Neural crest cell (in vitro differentiated cells): Measurements from ENCODE around the gene KLRF2. TPM values are rescaled to one million over a fixed set of nuclear protein-coding genes. Genes with fewer than 3 reads are reported as not detected.

Source experiments
- DNase-seq: peaks from one replicate; pipeline ENCODE4 v3.0.0; 2021; ENCODE audit warnings: low read depth, mixed read lengths, low spot score
- H3K27ac Mint-ChIP-seq: one replicate; pipeline ENCODE4 v1.8.0; 2021; ENCODE audit warnings: mild to moderate bottlenecking, mixed read lengths; ENCODE audit not compliant: unreplicated experiment
- H3K27me3 Mint-ChIP-seq: 2 replicates; pipeline ENCODE4 v1.8.0; 2021; ENCODE audit warnings: low read depth, mild to moderate bottlenecking, mixed read lengths
- H3K36me3 Mint-ChIP-seq: 2 replicates; pipeline ENCODE4 v1.8.0; 2021; ENCODE audit warnings: low read depth, mild to moderate bottlenecking, mixed read lengths
- H3K4me1 Mint-ChIP-seq: 2 replicates; pipeline ENCODE4 v1.8.0; 2021; ENCODE audit warnings: mixed read lengths
- H3K4me3 Mint-ChIP-seq: one replicate; pipeline ENCODE4 v1.8.0; 2021; ENCODE audit warnings: mild to moderate bottlenecking, mixed read lengths
- H3K9me3 Mint-ChIP-seq: 2 replicates; pipeline ENCODE4 v1.8.0; 2021; ENCODE audit warnings: mixed read lengths
- long read RNA-seq: library from polyadenylated mRNA; unstranded; transcript quantifications from one replicate; pipeline ENCODE4 v2.0.0, GENCODE V29; 2020
- total RNA-seq: library from RNA; stranded (reverse); gene quantifications from 2 replicates; pipeline ENCODE4 v1.2.1, GENCODE V29; 2021
- TF ChIP-seq, protein P1 (sequence below): fragments of 200-600 bp; sonication (generic); conservative IDR thresholded peaks from 2 replicates; pipeline ENCODE4 v1.5.0; 2021; ENCODE audit warnings: antibody characterized with exemption, mild to moderate bottlenecking

KLRF2 gene, protein sequence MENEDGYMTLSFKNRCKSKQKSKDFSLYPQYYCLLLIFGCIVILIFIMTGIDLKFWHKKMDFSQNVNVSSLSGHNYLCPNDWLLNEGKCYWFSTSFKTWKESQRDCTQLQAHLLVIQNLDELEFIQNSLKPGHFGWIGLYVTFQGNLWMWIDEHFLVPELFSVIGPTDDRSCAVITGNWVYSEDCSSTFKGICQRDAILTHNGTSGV
- total RNA-seq: not detected in 2 replicates
- long read RNA-seq: 0 reads

DNA sequence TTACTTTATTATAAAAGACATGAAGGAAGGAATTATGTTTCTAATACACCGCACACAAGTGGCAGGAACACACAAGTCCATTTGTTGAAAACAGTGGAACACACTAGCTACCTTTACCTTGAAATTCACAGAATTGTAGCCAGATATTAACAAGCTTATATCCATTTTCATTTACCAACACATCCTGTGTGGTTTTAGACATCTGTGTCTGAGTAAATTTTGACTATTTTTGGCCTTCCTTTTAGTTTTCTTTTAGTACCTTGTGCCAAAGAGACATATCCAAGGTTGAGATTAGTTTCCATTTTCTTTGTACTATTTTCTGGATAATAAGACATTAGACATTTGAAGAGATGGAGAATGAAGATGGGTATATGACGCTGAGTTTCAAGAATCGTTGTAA, at the start of gene KLRF2:
TSS of gene KLRF2 (plus strand) at position 244 of the 400 bp plus-strand sequence. CDS start at position 351, 107 bp downstream.
- Mint-ChIP-seq H3K27me3 (no peaks in the 10 kb centered on the region), H3K36me3 (no peaks in the 10 kb centered on the region), H3K4me3 (no peak within 1 kb of the TSS), H3K27ac (no peak within 1 kb of the TSS), H3K9me3 (peaks cover 5% of the 10 kb centered on the region), H3K4me1 (peaks cover 10% of the 10 kb centered on the region)
- no peak for DNase-seq
- TF ChIP-seq, protein P1, sequence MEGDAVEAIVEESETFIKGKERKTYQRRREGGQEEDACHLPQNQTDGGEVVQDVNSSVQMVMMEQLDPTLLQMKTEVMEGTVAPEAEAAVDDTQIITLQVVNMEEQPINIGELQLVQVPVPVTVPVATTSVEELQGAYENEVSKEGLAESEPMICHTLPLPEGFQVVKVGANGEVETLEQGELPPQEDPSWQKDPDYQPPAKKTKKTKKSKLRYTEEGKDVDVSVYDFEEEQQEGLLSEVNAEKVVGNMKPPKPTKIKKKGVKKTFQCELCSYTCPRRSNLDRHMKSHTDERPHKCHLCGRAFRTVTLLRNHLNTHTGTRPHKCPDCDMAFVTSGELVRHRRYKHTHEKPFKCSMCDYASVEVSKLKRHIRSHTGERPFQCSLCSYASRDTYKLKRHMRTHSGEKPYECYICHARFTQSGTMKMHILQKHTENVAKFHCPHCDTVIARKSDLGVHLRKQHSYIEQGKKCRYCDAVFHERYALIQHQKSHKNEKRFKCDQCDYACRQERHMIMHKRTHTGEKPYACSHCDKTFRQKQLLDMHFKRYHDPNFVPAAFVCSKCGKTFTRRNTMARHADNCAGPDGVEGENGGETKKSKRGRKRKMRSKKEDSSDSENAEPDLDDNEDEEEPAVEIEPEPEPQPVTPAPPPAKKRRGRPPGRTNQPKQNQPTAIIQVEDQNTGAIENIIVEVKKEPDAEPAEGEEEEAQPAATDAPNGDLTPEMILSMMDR: no peak

- Mint-ChIP-seq H3K27ac (no peak overlapping the region), H3K9me3 (no peaks in the 10 kb centered on the region), H3K4me1 (no peaks in the 10 kb centered on the region), H3K4me3 (no peak overlapping the region), H3K27me3 (no peaks in the 10 kb centered on the region), H3K36me3 (no peaks in the 10 kb centered on the region)
- TF ChIP-seq, protein P1: no peak
- DNase-seq: no peak
These were observed 49.6 kb upstream of the KLRF2 start for GRCh38 chr12:9831720-9832119.

GRCh38 chr12:9843407-9843806, 37.9 kb upstream of the KLRF2 start:
- Mint-ChIP-seq H3K36me3 (no peaks in the 10 kb centered on the region), H3K4me3 (no peak overlapping the region), H3K4me1 (no peaks in the 10 kb centered on the region), H3K27me3 (peaks cover 17% of the 10 kb centered on the region), H3K27ac (no peak overlapping the region), H3K9me3 (peaks cover 11% of the 10 kb centered on the region)
- DNase-seq: no peak
- TF ChIP-seq, protein P1: no peak

DNA sequence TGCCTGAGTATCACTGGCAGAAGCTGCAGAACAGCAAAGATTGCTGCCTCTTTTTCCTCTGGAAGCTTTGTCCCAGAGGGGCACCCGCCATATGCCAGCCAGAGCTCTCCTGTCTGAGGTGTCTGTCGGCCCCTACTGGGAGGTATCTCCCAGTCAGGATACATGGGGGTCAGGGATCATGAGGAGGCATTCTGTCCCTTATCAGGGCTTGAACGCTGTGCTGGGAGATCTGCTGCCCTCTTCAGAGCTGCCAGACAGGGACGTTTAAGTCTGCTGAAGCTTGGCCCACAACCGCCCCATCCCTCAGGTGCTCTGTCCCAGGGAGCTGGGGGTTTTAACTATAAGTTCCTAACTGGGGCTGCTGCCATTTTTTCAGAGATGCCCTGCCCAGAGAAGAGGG, 32.4 kb upstream of the KLRF2 start:
- no peak overlapping the region for H3K27ac Mint-ChIP-seq
- H3K4me1 Mint-ChIP-seq: no peaks in the 10 kb centered on the region
- no peaks in the 10 kb centered on the region for H3K36me3 Mint-ChIP-seq
- no peak for DNase-seq
- peaks cover 17% of the 10 kb centered on the region for H3K27me3 Mint-ChIP-seq
- no peak overlapping the region for H3K4me3 Mint-ChIP-seq
- TF ChIP-seq, protein P1: no peak
- H3K9me3 Mint-ChIP-seq: peaks cover 11% of the 10 kb centered on the region

GRCh38 chr12:9851050-9851449, 30.2 kb upstream of the KLRF2 start:
- no peak for DNase-seq
- no peak overlapping the region for H3K4me3 Mint-ChIP-seq
- no peaks in the 10 kb centered on the region for H3K4me1 Mint-ChIP-seq
- H3K9me3 Mint-ChIP-seq: peaks cover 11% of the 10 kb centered on the region
- H3K36me3 Mint-ChIP-seq: no peaks in the 10 kb centered on the region
- peaks cover 10% of the 10 kb centered on the region for H3K27me3 Mint-ChIP-seq
- no peak overlapping the region for H3K27ac Mint-ChIP-seq
- TF ChIP-seq, protein P1: no peak
